ENCODE measurements around the gene ACSL1.

ACSL1 gene, protein sequence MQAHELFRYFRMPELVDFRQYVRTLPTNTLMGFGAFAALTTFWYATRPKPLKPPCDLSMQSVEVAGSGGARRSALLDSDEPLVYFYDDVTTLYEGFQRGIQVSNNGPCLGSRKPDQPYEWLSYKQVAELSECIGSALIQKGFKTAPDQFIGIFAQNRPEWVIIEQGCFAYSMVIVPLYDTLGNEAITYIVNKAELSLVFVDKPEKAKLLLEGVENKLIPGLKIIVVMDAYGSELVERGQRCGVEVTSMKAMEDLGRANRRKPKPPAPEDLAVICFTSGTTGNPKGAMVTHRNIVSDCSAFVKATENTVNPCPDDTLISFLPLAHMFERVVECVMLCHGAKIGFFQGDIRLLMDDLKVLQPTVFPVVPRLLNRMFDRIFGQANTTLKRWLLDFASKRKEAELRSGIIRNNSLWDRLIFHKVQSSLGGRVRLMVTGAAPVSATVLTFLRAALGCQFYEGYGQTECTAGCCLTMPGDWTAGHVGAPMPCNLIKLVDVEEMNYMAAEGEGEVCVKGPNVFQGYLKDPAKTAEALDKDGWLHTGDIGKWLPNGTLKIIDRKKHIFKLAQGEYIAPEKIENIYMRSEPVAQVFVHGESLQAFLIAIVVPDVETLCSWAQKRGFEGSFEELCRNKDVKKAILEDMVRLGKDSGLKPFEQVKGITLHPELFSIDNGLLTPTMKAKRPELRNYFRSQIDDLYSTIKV

DNA sequence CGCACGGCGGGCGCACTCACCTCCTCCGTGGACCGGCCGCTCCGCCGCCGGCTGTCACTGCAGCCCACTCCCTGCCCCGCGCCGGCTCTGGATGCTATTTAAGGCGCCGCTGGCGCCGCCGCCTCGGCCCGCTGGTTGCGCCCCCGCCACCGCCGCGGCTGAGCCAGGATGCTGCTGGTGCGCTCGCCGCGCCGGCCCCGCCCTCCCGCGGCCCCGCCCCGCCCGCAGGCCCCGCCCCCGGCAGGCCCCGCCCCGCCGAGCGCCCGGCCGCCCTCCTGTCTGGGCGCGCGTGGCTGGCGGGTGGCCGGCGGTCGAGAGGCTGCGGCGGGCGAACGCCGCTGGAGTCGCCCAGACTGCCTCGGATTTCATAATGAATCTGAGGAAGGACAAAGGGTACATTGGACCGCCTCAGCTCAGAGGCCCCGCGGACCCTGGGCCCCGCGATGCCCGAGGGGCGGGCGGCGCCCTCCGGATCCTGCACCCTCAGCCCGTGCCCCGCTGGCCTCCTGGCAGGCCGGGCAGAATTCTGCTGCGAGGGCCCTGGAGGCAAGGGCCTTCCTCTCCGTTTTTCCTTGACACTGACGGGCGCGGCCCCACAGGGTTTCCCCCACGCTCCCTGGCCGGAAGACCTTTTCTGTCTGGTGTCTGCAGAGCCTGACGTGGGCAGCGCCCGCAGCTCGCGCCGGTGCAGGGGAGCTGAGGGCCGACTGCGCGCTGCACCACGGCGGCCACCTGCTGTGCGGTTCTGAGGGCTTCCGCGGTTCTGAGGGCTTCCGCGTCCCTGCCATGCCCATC lies at the start of gene ACSL1:
Gene ACSL1, minus strand, starts transcription at position 73 of the 795 bp plus-strand sequence. CDS start 22,454 bp downstream, outside the sequence.
- peak; percentile 40 to 45 for DNase-seq

GRCh38 chr4:184873054-184873453 lies 47.3 kb upstream of the ACSL1 start:
- no peak for DNase-seq

- no peak for DNase-seq
Observed at GRCh38 chr4:184870718-184871117, 45.0 kb upstream of the ACSL1 start.

GRCh38 chr4:184868623-184869022 lies 42.9 kb upstream of the ACSL1 start:
- DNase-seq: no peak

DNA sequence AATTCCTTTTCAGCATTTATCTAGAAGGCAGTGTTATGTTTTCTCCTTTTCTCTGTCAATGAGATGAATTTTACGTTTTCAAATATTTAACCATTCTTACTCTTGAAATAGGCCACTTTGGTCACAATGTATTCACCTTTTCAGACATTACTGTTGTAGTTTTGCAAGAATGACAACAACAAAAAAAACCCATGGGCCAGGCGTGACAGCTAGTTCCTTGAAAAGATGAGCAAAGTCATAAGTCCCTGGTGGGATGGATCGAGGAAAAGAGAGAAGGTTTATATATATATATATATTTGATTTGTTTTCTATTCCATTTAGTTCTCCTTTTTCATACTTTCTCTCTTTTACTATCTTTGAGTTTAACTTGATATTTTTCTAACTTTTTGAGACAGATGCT lies 38.1 kb upstream of the ACSL1 start:
- DNase-seq: no peak

GRCh38 chr4:184861047-184861446 lies 35.3 kb upstream of the ACSL1 start:
- DNase-seq: no peak

DNA sequence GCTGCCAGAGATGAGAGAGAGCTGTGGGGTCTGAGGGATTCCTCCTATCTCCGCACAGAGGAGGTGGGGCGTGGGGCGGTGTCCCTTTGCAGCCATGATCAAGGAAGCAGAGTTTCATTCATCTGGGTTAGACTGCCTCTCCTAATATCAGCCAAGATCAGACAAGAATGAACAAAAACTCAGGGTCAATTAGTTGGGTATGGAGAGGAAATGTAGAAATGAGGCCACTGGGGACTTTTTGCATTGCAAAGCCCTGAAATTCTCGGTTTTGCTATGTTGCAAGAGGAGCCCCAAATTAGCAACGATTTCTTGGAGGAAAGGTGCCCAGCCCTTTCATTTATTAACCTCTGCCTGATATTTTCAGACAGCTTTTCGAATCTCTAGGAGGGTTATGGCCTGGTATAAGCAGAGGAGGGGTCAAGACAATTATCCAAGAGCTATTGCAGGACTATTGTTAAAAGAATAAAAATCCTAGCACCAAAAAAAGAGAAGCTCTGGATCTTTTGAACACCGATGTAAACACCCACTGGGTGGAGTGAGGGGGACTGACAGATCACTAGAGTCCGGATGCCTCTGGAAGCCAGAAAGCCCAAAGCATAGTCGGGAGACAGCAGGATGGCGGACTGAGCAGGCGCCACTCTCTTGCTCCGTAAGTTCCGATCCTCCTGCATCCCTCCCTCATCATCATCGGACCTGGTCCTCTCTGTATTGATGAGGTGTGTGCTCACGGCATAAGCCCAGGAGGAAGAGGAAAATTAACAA lies 34.4 kb upstream of the ACSL1 start:
- DNase-seq: peak in 1 of 2 experiments; percentile 10

GRCh38 chr4:184857441-184858121 lies 31.8 kb upstream of the ACSL1 start:
- DNase-seq: no peak

DNA sequence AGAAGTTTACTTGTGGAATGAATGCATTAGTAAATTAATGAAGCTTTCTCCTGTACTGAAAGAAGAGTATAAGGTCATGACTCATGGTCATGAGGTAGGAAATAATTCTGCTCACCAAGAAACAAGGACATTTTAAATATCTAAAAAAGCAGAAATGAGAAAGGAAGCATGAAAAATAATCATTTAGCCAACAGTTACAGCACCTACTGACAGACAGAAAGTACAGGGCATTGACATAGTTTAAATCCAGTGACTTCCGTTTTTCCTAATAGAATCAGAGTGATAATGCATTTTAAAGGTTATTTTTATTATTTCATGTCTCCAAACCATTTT lies 30.5 kb upstream of the ACSL1 start:
- peak; percentile 17 to 26 for DNase-seq

DNA sequence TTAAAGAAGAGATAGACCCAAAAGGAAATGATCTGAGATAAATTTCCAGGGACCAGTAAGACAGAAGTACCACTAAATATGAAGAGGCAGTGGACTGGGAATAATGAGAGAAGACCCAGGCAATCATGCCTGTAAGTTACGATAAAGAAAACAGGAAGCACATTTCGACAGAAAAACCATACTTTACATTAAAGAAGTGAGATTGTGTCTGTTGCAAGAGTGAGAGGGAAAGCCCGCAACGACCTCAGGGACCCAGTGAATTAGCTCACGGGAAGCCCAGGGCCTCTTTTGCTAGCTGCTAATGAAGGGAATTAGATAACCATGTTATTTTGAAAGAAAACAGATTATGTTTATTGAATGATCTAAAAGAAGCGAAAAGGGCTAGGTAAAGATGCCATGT lies 28.9 kb upstream of the ACSL1 start:
- DNase-seq: peak; percentile 90 to 94

DNA sequence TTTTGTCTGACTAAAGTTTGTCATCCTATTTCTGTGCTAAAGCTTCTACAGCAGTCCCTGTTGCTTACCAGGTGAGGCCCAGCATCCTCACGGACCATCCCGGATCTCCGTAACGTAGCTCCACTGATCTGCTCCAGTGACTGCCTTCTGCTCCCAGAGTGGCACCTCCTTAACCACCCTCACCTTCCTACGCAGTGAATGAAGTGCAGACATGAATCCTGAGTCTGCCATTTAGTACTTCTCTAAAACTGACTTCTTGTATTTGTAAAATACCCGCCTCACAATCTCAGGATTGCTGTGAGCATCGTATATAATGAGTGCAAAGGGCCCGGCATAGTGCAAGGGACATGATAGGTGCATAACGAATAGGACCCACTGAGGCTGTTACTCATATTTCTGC lies 27.7 kb upstream of the ACSL1 start:
- DNase-seq: no peak

- no peak for DNase-seq
Observed at GRCh38 chr4:184851886-184852285, 26.1 kb upstream of the ACSL1 start.

DNA sequence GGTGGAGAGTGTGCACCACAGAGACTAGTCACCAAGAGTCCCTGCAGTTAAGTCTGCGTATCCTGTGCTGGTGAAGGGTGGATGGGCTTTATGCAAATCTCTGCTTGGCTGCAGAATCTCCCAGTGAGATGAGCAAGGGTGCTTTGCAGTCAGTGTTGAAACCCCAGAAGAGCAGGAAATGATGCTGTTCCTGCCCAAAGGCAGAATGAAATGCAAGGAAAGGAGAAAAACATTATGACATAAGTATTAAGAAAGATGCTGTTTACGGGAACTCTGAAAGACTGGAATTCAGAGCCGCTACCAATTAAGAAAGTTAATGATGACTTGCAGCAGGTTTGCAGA lies 25.4 kb upstream of the ACSL1 start:
- peak; percentile 25 to 47 for DNase-seq

DNA sequence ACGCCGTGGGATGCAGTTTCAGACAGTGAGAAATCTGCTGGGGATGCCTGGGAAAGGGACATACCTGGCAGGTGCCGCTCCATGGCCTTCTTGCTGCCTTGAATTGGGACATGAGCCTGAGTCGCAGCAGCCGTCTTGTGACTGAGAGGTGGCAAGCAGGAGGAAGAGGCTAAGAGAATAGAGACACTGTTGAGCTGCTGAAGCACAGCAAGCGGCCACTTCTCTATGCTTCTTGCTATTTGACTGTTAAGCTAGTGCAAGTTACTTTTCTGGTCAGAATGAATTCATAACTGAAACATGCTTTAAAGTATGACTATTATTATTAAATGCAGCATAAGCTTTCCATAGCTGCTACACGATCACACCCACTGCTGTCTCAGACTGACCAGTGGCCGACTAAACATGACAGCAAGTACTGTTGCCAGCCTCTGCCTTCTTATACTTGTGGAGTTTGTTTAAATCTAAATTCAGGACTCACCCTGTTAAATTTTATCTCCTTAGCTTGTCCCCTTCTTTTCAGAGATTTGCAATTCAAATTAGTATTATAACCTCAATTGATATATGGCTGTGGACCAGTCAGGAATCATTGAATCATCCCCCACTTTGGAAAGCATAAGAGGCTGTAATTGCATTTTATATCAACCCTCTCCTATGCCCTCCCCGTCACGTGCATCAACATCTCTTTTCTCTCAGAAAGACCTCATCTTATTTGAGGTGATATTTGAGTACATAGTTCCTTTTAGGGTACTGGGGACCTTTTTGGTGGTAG lies 24.8 kb upstream of the ACSL1 start:
- no peak for DNase-seq

- DNase-seq: no peak
Observed at GRCh38 chr4:184850018-184850417, 24.2 kb upstream of the ACSL1 start.

DNA sequence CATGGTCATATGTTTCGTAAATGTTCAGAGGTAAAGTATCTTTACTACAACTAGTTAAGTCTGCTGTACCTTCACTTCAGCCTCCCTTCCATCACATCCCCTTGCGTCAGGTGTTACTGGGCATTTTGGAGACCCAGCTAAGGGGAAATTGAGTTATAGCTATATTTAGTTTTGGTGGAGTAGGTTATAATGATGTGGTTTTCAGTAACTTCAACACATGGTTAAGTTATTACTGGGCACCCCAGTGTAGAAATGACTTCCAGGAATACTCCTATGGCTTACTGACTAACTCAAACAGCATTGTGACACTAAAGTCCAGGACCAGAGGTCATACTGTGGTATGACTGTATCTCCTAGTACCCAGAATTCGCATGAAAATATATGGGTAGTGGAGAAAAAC lies 23.4 kb upstream of the ACSL1 start:
- DNase-seq: no peak

GRCh38 chr4:184848510-184848909 lies 22.7 kb upstream of the ACSL1 start:
- peak; percentile 18 to 33 for DNase-seq

- no peak for DNase-seq
Observed at GRCh38 chr4:184846531-184846930, 20.8 kb upstream of the ACSL1 start.

DNA sequence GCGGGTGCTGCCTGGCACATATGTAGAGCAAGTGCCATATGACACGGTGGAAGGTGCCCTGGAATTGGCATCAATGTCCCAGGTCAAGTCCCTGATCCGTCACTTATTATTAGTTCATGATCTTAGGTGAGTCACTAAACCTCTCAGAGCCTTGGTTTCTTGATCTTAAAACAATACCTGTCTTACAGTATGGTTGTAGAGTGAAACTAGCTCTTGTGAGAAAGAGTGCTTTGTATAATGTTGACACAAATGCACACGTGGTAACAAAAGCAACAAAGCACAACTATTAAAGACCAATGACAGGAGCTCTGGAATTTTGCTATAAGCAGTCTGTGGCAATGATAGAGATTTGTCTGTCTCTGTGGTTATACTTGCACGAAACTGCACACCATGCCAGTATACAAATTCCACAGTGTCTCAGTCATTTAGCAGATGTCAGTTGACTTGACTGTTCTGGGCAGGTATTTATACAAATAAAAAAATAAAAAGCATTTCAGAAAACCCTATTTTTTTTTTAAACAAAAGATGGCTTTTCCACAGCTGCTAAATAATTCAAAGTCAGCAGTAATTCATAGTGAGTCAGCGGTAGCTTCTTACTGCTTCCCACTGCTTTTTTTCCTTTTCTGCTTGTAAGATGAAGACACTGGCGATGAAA lies 19.7 kb upstream of the ACSL1 start:
- no peak for DNase-seq

DNA sequence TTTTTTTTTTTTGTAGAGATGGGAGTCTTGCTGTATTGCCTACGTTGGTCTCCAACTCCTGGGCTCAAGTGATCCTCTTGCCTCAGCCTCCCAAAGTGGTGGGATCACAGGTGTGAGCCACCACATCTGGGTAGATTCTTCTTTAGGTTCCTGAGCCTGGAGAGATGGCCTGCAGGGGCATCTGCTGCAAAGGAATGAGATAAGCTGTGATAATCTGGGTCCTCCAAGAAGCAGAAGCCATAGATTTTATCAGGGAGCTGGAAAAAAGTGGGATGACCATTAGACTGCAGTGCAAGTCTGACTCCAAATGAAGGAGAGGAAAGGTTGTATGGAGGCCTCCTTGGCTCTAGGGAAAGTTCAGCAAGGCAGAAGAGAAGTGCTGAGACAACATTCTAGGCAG lies 19.0 kb upstream of the ACSL1 start:
- DNase-seq: no peak

GRCh38 chr4:184843984-184844554 lies 18.3 kb upstream of the ACSL1 start:
- no peak for DNase-seq
